ENCODE results near the gene ENG. TPM values are rescaled to one million over a fixed set of nuclear protein-coding genes. Genes with fewer than 3 reads are reported as not detected.
"Not testable (repeated sequence)": the region's sequence is repeated elsewhere in the genome, so short reads cannot be mapped to it uniquely, and the experiment has no call there.

Gene ENG
- total RNA-seq, 1 experiment from 2014 or later, result 25.1 TPM

- Histone ChIP-seq H3K27me3 (ENCODE audit: control insufficient read depth, insufficient read depth, low read length) (no peaks in the 10 kb centered on the region), H3K27ac (ENCODE audit: low read length) (no peak overlapping the region), H3K36me3 (ENCODE audit: control insufficient read depth, insufficient read depth, low read length) (no peaks in the 10 kb centered on the region), H3K4me1 (ENCODE audit: control insufficient read depth, insufficient read depth, low read length) (peaks cover 18% of the 10 kb centered on the region; the same call in 1 of the 2 replicates), H3K9me3 (ENCODE audit: control insufficient read depth, insufficient read depth, low read depth, low read length) (no peaks in the 10 kb centered on the region), H3K4me3 (ENCODE audit: low read depth in 2 of 2, low read length in 2 of 2) (no peak overlapping the region)
- intact Hi-C loops (cut with micrococcal nuclease; ENCODE audit: unreplicated experiment), result loop anchor here (10.0 kb wide), 1 partner anchor 67 kb away; the partner anchor contains the start of gene FPGS
- in situ Hi-C loops (cut with HindIII; ENCODE audit: low pct_unique_long_range_greater_than_20kb, low sequenced_read_pairs), result no loop called here
- ATAC-seq (no peak), DNase-seq (ENCODE audit: low read depth, low spot score) (no peak)
- ChIA-PET POLR2A (no interaction called here), CTCF (no interaction called here)
- TF ChIP-seq TCF7L2 (IDR thresholded peaks at IDR 0.05; ENCODE audit: low read depth, low read length), result no peak
- no TSS peak for BruUV-seq (replicated peaks)
Observed at GRCh38 chr9:127871531-127871930, 17.1 kb upstream of the ENG start.

- TF ChIP-seq REST (IDR thresholded peaks at IDR 0.05; ENCODE audit: insufficient read depth in 1 of 2, low read depth in 2 of 2, low read length in 1 of 2) (no peak), POLR2AphosphoS5 (IDR thresholded peaks at IDR 0.05; ENCODE audit: low read depth, low read length) (no peak), CTCF (IDR thresholded peaks at IDR 0.05) (no peak), SIN3A (IDR thresholded peaks at IDR 0.05; ENCODE audit: borderline replicate concordance, insufficient read depth, low read depth, low read length) (no peak), TCF7L2 (IDR thresholded peaks at IDR 0.05; ENCODE audit: low read depth, low read length) (no peak)
- in situ Hi-C loops (cut with HindIII; ENCODE audit: low pct_unique_long_range_greater_than_20kb, low sequenced_read_pairs), result no loop called here
- ATAC-seq (no peak), DNase-seq (ENCODE audit: low read depth, low spot score) (no peak)
- CTCF ChIA-PET, result interaction anchor here (0.5 kb wide), 1 partner anchor 11 kb away, joined by 3 read pairs; no protein-coding TSS in a partner anchor
- H3K27me3 ChIP-seq (ENCODE audit: control insufficient read depth, insufficient read depth, low read length), result no peaks in the 10 kb centered on the region
- POLR2A ChIA-PET, result no interaction called here
- H3K4me3 ChIP-seq (ENCODE audit: low read depth in 2 of 2, low read length in 2 of 2), result no peak overlapping the region
- intact Hi-C loops (cut with micrococcal nuclease; ENCODE audit: unreplicated experiment), result loop anchor here (10.0 kb wide), 1 partner anchor 66 kb away; the partner anchor contains the start of gene FPGS
- BruUV-seq (replicated peaks), result no TSS peak
- no peak overlapping the region for H3K27ac ChIP-seq (ENCODE audit: low read length)
- peaks cover 15% of the 10 kb centered on the region; the same call in 1 of the 2 replicates for H3K4me1 ChIP-seq (ENCODE audit: control insufficient read depth, insufficient read depth, low read length)
- H3K9me3 ChIP-seq (ENCODE audit: control insufficient read depth, insufficient read depth, low read depth, low read length), result no peaks in the 10 kb centered on the region
- H3K36me3 ChIP-seq (ENCODE audit: control insufficient read depth, insufficient read depth, low read length), result no peaks in the 10 kb centered on the region
Observed at GRCh38 chr9:127870887-127871286, 16.4 kb upstream of the ENG start.

GRCh38 chr9:127870153-127870491 is 15.7 kb upstream of the ENG start:
- peaks cover 13% of the 10 kb centered on the region; the same call in 1 of the 2 replicates for H3K4me1 ChIP-seq (ENCODE audit: control insufficient read depth, insufficient read depth, low read length)
- BruUV-seq (replicated peaks); H3K36me3 ChIP-seq (ENCODE audit: control insufficient read depth, insufficient read depth, low read length); H3K27me3 ChIP-seq (ENCODE audit: control insufficient read depth, insufficient read depth, low read length); DNase-seq (ENCODE audit: low read depth, low spot score); H3K27ac ChIP-seq (ENCODE audit: low read length); in situ Hi-C loops (cut with HindIII; ENCODE audit: low pct_unique_long_range_greater_than_20kb, low sequenced_read_pairs); H3K4me3 ChIP-seq (ENCODE audit: low read depth in 2 of 2, low read length in 2 of 2); H3K9me3 ChIP-seq (ENCODE audit: control insufficient read depth, insufficient read depth, low read depth, low read length): not testable (repeated sequence)
- ChIA-PET CTCF (interaction anchor here (0.5 to 1.8 kb wide), 6 partner anchors 15 to 337 kb away, joined by 3 to 14 read pairs (median 6); partner anchors contain the start of gene TOR2A), POLR2A (interaction anchor here (0.7 to 0.8 kb wide), 3 partner anchors 107 to 419 kb away, joined by 12 to 14 read pairs (median 13); no protein-coding TSS in a partner anchor)
- intact Hi-C loops (cut with micrococcal nuclease; ENCODE audit: unreplicated experiment), result loop anchor here (10.0 kb wide), 1 partner anchor 65 kb away; the partner anchor contains the start of gene FPGS
- 0 out of 2 replicates have a peak, but pooled peaks have one; percentile 5 for ATAC-seq
